H1 (cell line): ENCODE results near the gene KRT75.

Source experiments
- CTCF ChIP-seq, 3 experiments: IDR thresholded peaks; 1 replicate in 2 of 3; 2 replicates in 1 of 3; pipeline versions ENCODE4 v1.5.1 to v1.6.1; 2011; ENCODE audit warnings: low read length in 3 of 3, mild to moderate bottlenecking in 3 of 3, inconsistent platforms in 2 of 3, low read depth in 1 of 3, moderate library complexity in 1 of 3; ENCODE audit not compliant: insufficient read depth in 1 of 3; ENCODE audit errors: control extremely low read depth in 1 of 3
- EGR1 ChIP-seq: IDR thresholded peaks from 2 replicates; pipeline ENCODE4 v1.6.1; 2011; ENCODE audit warnings: low read depth, low read length, borderline replicate concordance
- KDM5A ChIP-seq: fragments of 200-600 bp; IDR thresholded peaks from 2 replicates; pipeline ENCODE4 v1.7.1; 2012; ENCODE audit warnings: mild to moderate bottlenecking, low read length, inconsistent platforms, mixed read lengths
- POLR2A ChIP-seq, 2 experiments: IDR thresholded peaks; 1 replicate in 1 of 2; 2 replicates in 1 of 2; pipeline ENCODE4 v1.6.1; 2011; ENCODE audit warnings: low read depth in 2 of 2, low read length in 2 of 2, mild to moderate bottlenecking in 2 of 2; ENCODE audit errors: control extremely low read depth in 1 of 2
- SIX5 ChIP-seq: IDR thresholded peaks from 2 replicates; pipeline ENCODE4 v1.6.1; 2011; ENCODE audit warnings: mild to moderate bottlenecking, low read depth, low read length
- SP2 ChIP-seq: IDR thresholded peaks from 2 replicates; pipeline ENCODE4 v1.6.1; 2012; ENCODE audit warnings: mild to moderate bottlenecking, low read length, inconsistent platforms
- TAF1 ChIP-seq: IDR thresholded peaks from 2 replicates; pipeline ENCODE4 v1.6.1; 2011; ENCODE audit warnings: mild to moderate bottlenecking, low read depth, low read length
- TEAD4 ChIP-seq: IDR thresholded peaks from 2 replicates; pipeline ENCODE4 v1.6.1; 2012; ENCODE audit warnings: low read depth, low read length, inconsistent platforms, mixed read lengths

DNA sequence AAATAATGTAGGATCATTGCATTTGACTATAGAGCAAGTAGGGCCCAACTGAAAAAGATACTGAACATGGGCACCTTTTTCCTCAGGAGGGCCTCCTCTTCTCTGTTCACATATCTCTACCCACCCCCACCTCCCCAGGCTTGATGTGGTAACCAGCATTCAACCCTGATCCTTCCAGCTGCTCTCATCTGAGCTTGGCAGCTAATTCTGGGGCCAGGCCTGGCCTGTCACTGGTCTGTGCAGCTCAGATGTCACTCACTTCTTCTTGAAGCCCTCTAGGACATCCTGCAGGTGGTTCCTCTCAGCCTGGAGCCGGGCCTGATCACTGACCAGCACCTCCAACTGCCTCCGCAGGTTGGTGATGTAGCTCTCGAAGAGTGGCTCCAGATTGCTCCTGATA lies 50.8 kb downstream of the KRT75 start:
- no peak for TF ChIP-seq CTCF (IDR thresholded peaks at IDR 0.05; ENCODE audit: control extremely low read depth in 1 of 3, insufficient read depth in 1 of 3, low read depth in 1 of 3, low read length in 3 of 3)
- no peak for TF ChIP-seq KDM5A
- TF ChIP-seq TEAD4, result no peak
- TF ChIP-seq SP2, result no peak
- TF ChIP-seq SIX5, result no peak
- no peak for TF ChIP-seq POLR2A (IDR thresholded peaks at IDR 0.05; ENCODE audit: control extremely low read depth in 1 of 2, low read depth in 2 of 2, low read length in 2 of 2)
- no peak for TF ChIP-seq TAF1
- TF ChIP-seq EGR1, result no peak
